ENCODE measurements around the gene INAVA. TPM values are rescaled to one million over a fixed set of nuclear protein-coding genes. Genes with fewer than 3 reads are reported as not detected.
A peak's percentile ranks its signal among the peaks of the same experiment; 100 is the strongest.

The INAVA gene
- total and polyA plus RNA-seq, 2 of the 13 experiments (the other 11 are each of a cell fraction or from before 2014, with no cell fraction given): 6.0 to 13.5 TPM

GRCh38 chr1:200887036-200887435 is 7.7 kb upstream of the INAVA start:
- Histone ChIP-seq H3K27ac (ENCODE audit: extremely low read length, insufficient read depth, low read length) (no peak overlapping the region), H3K4me1 (ENCODE audit: insufficient read depth, low read length) (peaks cover 51% of the 10 kb centered on the region), H3K4me2 (ENCODE audit: low read depth, low read length) (peak overlapping the region; percentile 94), H3K27me3 (ENCODE audit: control insufficient read depth in 1 of 2, insufficient read depth in 2 of 2, low read length in 2 of 2) (no peaks in the 10 kb centered on the region), H2AFZ (ENCODE audit: low read length) (no peak overlapping the region), H3K4me3 (replicated peaks in 1 of 3; ENCODE audit: insufficient read depth in 1 of 3, low read depth in 2 of 3, low read length in 3 of 3) (peak overlapping the region; percentile 5 to 63 (median 32); a peak in 4 of 6 replicates), H3K9ac (ENCODE audit: insufficient read depth, low read depth, low read length) (no peak overlapping the region), H3K9me3 (ENCODE audit: low read length) (no peaks in the 10 kb centered on the region), H3K79me2 (ENCODE audit: insufficient read depth, low read length) (no peaks in the 10 kb centered on the region), H3K36me3 (replicated peaks in 1 of 2; ENCODE audit: control insufficient read depth in 1 of 2, insufficient read depth in 2 of 2, low read length in 2 of 2) (no peaks in the 10 kb centered on the region), H4K20me1 (ENCODE audit: insufficient read depth, low read length) (no peaks in the 10 kb centered on the region)
- in situ Hi-C loops (cut with HindIII; ENCODE audit: extremely low pct_ligation_motif_present, low pct_unique_long_range_greater_than_20kb): no loop called here
- DNase-seq (ENCODE audit: low spot score) (no peak), FAIRE-seq (no peak), ATAC-seq (no peak)
- intact Hi-C loops (cut with micrococcal nuclease; ENCODE audit: unreplicated experiment): no loop called here
- no peak for TF ChIP-seq ZNF619 (CRISPR knock-in tag; IDR thresholded peaks at IDR 0.05)
- no peak for TF ChIP-seq ADNP (CRISPR knock-in tag; IDR thresholded peaks at IDR 0.05)
- TF ChIP-seq ZNF792 (CRISPR knock-in tag; IDR thresholded peaks at IDR 0.05): no peak
- no peak for TF ChIP-seq BCL6 (CRISPR knock-in tag; IDR thresholded peaks at IDR 0.05)
- TF ChIP-seq SMAD3 (CRISPR knock-in tag; IDR thresholded peaks at IDR 0.05): no peak
- TF ChIP-seq NKX3-1 (CRISPR knock-in tag; IDR thresholded peaks at IDR 0.05): no peak
- TF ChIP-seq ZNF318 (CRISPR knock-in tag; IDR thresholded peaks at IDR 0.05): no peak
- no peak for TF ChIP-seq NR2F6 (IDR thresholded peaks at IDR 0.05)
- no peak for TF ChIP-seq NR2F6 (CRISPR knock-in tag; IDR thresholded peaks at IDR 0.05)
- no peak for TF ChIP-seq ISL2 (CRISPR knock-in tag; IDR thresholded peaks at IDR 0.05)
- no peak for TF ChIP-seq ZNF720 (CRISPR knock-in tag; IDR thresholded peaks at IDR 0.05)
- no peak for TF ChIP-seq SP4 (CRISPR knock-in tag; IDR thresholded peaks at IDR 0.05)
- POLR2A ChIA-PET: interaction anchor here (2.9 kb wide), 1 partner anchor 10 kb away, joined by 40 read pairs; no protein-coding TSS in a partner anchor
- 3% methylated on average over 10 of the region's 11 CpGs for WGBS (ENCODE audit: low lambda C conversion rate)
- CTCF ChIA-PET (ENCODE audit: low intra/inter-chr PET ratio, low total read pairs): no interaction called here
- no TSS peak for BruUV-seq (replicated peaks)
